Measurements from ENCODE around the gene DAP. TPM values are rescaled to one million over a fixed set of nuclear protein-coding genes. Genes with fewer than 3 reads are reported as not detected.

Gene DAP
- total and polyA plus RNA-seq, 10 of the 15 experiments (the other 5 are each of a cell fraction or from before 2014, with no cell fraction given) = 12.9 to 130 (median 49.9) TPM

GRCh38 chr5:10633271-10634049 lies 127.6 kb downstream of the DAP start (continued):
- TF ChIP-seq ZNF687 (IDR thresholded peaks at IDR 0.05) = peak; percentile 61; the same call in 1 of the 2 replicates
- TF ChIP-seq BACH1 (IDR thresholded peaks at IDR 0.05; ENCODE audit: borderline replicate concordance) = peak; percentile 23; the same call in 1 of the 2 replicates
- TF ChIP-seq ETV6 (conservative IDR thresholded peaks at IDR 0.05 in 1 of 2, IDR thresholded peaks at IDR 0.05 in 1 of 2; ENCODE audit: borderline replicate concordance in 1 of 2, low read depth in 1 of 2) = peak in 1 of 2 experiments; percentile 52; a peak in 1 of 4 replicates

GRCh38 chr5:10632110-10632761 lies 128.8 kb downstream of the DAP start:
- Histone ChIP-seq H2AFZ (ENCODE audit: control insufficient read depth, low read depth, low read length) (peak overlapping the region; percentile 33; the same call in 1 of the 2 replicates), H3K4me3 (peak overlapping the region; percentile 59), H3K9me3 (replicated peaks; ENCODE audit: control insufficient read depth, insufficient read depth, low read length) (peaks cover 6% of the 10 kb centered on the region), H3K9ac (ENCODE audit: control insufficient read depth, insufficient read depth, low read length) (peak overlapping the region; percentile 83), H4K20me1 (ENCODE audit: control insufficient read depth, insufficient read depth) (no peaks in the 10 kb centered on the region), H3K4me1 (ENCODE audit: control insufficient read depth, insufficient read depth, low read length) (peaks cover 83% of the 10 kb centered on the region), H3K36me3 (ENCODE audit: control insufficient read depth in 2 of 2, insufficient read depth in 2 of 2, low read length in 1 of 2) (peaks cover 0 to 2% of the 10 kb centered on the region in 2 experiments; a peak in 3 of 4 replicates), H3K4me2 (ENCODE audit: control insufficient read depth, insufficient read depth) (peak overlapping the region; percentile 83), H3K27me3 (replicated peaks in 1 of 2; ENCODE audit: control insufficient read depth in 2 of 2, insufficient read depth in 2 of 2, low read length in 1 of 2) (no peaks in the 10 kb centered on the region), H3K79me2 (ENCODE audit: control insufficient read depth, insufficient read depth, low read length) (peaks cover 75% of the 10 kb centered on the region), H3K27ac (ENCODE audit: control insufficient read depth, insufficient read depth) (peak overlapping the region; percentile 93)
- intact Hi-C loops (cut with micrococcal nuclease; ENCODE audit: unreplicated experiment) = loop anchor here (1.0 to 5.0 kb wide), 5 partner anchors 25 to 350 kb away; partner anchors contain the start of gene DAP
- BruUV-seq (replicated peaks) = no TSS peak
- ChIA-PET SMC1A (ENCODE audit: uncharacterized antibody, unreplicated experiment) (interaction anchor here (0.7 to 6.5 kb wide), 11 partner anchors 11 to 180 kb away, joined by 3 to 90 read pairs (median 6); no protein-coding TSS in a partner anchor), RAD21 (ENCODE audit: unreplicated experiment) (interaction anchor here (0.6 to 6.7 kb wide), 11 partner anchors 10 to 279 kb away, joined by 3 to 93 read pairs (median 7); partner anchors contain the start of genes ANKRD33B, DAP and MARCHF6), POLR2A (interaction anchor here (0.8 to 4.9 kb wide), 9 partner anchors 25 to 278 kb away, joined by 3 to 39 read pairs (median 3); no protein-coding TSS in a partner anchor), CTCF (interaction anchor here (0.6 to 5.2 kb wide), 11 partner anchors 24 to 180 kb away, joined by 3 to 34 read pairs (median 5); no protein-coding TSS in a partner anchor)
- ATAC-seq = peak; percentile 58
- FAIRE-seq = no peak
- under 1% methylated on average over 23 of the region's 23 CpGs for WGBS (ENCODE audit: insufficient coverage, insufficient replicate concordance, low lambda C conversion rate, missing lambda C conversion rate)
- in situ Hi-C loops (cut with MboI) = no loop called here
- DNase-seq (ENCODE audit: low read depth, low spot score) = peak; percentile 92
- no peak for TF ChIP-seq FOS (IDR thresholded peaks at IDR 0.05; ENCODE audit: borderline replicate concordance, extremely low read depth, insufficient read length)
- TF ChIP-seq TCF12 (IDR thresholded peaks at IDR 0.05; ENCODE audit: low read depth, low read length) = peak; percentile 69; the same call in 1 of the 2 replicates
- TF ChIP-seq NFIC (IDR thresholded peaks at IDR 0.05; ENCODE audit: low read depth, low read length) = no peak
- TF ChIP-seq JUND (IDR thresholded peaks at IDR 0.05; ENCODE audit: low read depth, low read length) = peak; percentile 88
- TF ChIP-seq NFYA (IDR thresholded peaks at IDR 0.05; ENCODE audit: borderline replicate concordance, low read depth, low read length) = no peak
- no peak for TF ChIP-seq SIN3A (IDR thresholded peaks at IDR 0.05; ENCODE audit: low read depth, low read length)
- TF ChIP-seq RCOR1 (conservative IDR thresholded peaks at IDR 0.05; ENCODE audit: low read depth, low read length) = peak; percentile 69; the same call in 1 of the 2 replicates
- peak; percentile 84 for TF ChIP-seq SP1 (IDR thresholded peaks at IDR 0.05; ENCODE audit: low read depth, low read length)
- TF ChIP-seq CBX3 (IDR thresholded peaks at IDR 0.05; ENCODE audit: borderline replicate concordance, low read depth) = no peak
- peak; percentile 11; the same call in 1 of the 2 replicates for TF ChIP-seq HCFC1 (IDR thresholded peaks at IDR 0.05; ENCODE audit: low read length)
- no peak; the same call in 1 of the 2 replicates for TF ChIP-seq TCF7 (IDR thresholded peaks at IDR 0.05; ENCODE audit: borderline replicate concordance)

Data from GM12878 (cell line).